HAP-1 (cell line): ENCODE results near the gene S100G.

ENCODE experiments used
- DNase-seq, 2 experiments: peaks; one replicate each; pipeline ENCODE4 v3.0.0-alpha.2; 2016 to 2020; ENCODE audit warnings: low spot score in 2 of 2
- H3K27me3 ChIP-seq: fragments of 250-450 bp; sonication (Bioruptor Pico); 2 replicates; pipeline ENCODE4 v1.5.1; 2020; ENCODE audit warnings: low read depth, mild to moderate bottlenecking, moderate library complexity
- H3K36me3 ChIP-seq: fragments of 250-450 bp; sonication (Bioruptor Pico); replicated peaks from 2 replicates; pipeline ENCODE4 v1.5.1; 2020; ENCODE audit warnings: mild to moderate bottlenecking
- H3K4me1 ChIP-seq: fragments of 250-450 bp; sonication (Bioruptor Pico); 2 replicates; pipeline ENCODE4 v1.5.1; 2020; ENCODE audit warnings: mild to moderate bottlenecking
- H3K4me3 ChIP-seq: fragments of 250-450 bp; sonication (Bioruptor Pico); 2 replicates; pipeline ENCODE4 v1.5.1; 2020; ENCODE audit warnings: mild to moderate bottlenecking, moderate library complexity
- H3K9me3 ChIP-seq: fragments of 250-450 bp; sonication (Bioruptor Pico); 2 replicates; pipeline ENCODE4 v1.5.1; 2020; ENCODE audit warnings: mild to moderate bottlenecking, moderate library complexity
- in situ Hi-C: fragments of 300-500 bp; cut with MboI; formaldehyde crosslinking; loops from 3 replicates; pipeline ENCODE4 v1.14.3; 2020; ENCODE audit warnings: low sequenced_read_pairs, inconsistent platforms, mixed read lengths

S100G gene

GRCh38 chrX:16629909-16630308, 20.0 kb upstream of the S100G start:
- DNase-seq, result no peak
- in situ Hi-C loops, result no loop called here
- Histone ChIP-seq H3K9me3 (no peaks in the 10 kb centered on the region), H3K27me3 (no peaks in the 10 kb centered on the region), H3K4me3 (no peak overlapping the region), H3K4me1 (peaks cover 11% of the 10 kb centered on the region), H3K36me3 (0 out of 2 replicates have a peak, but pooled peaks cover 3% of the 10 kb centered on the region)

GRCh38 chrX:16633754-16634153, 16.2 kb upstream of the S100G start:
- H3K36me3 ChIP-seq, result peaks cover 7% of the 10 kb centered on the region; the same call in 1 of the 2 replicates
- DNase-seq, result no peak
- H3K27me3 ChIP-seq, result no peaks in the 10 kb centered on the region
- H3K4me1 ChIP-seq, result peaks cover 11% of the 10 kb centered on the region
- H3K4me3 ChIP-seq, result no peak overlapping the region
- in situ Hi-C loops, result no loop called here
- H3K9me3 ChIP-seq, result no peaks in the 10 kb centered on the region

GRCh38 chrX:16635040-16635439, 14.9 kb upstream of the S100G start:
- H3K27me3 ChIP-seq, result no peaks in the 10 kb centered on the region
- H3K4me3 ChIP-seq, result no peak overlapping the region
- H3K36me3 ChIP-seq, result peaks cover 7% of the 10 kb centered on the region; the same call in 1 of the 2 replicates
- H3K4me1 ChIP-seq, result no peaks in the 10 kb centered on the region
- no peak for DNase-seq
- H3K9me3 ChIP-seq, result no peaks in the 10 kb centered on the region
- in situ Hi-C loops, result no loop called here

GRCh38 chrX:16635596-16635995, 14.4 kb upstream of the S100G start:
- Histone ChIP-seq H3K27me3 (no peaks in the 10 kb centered on the region), H3K9me3 (no peaks in the 10 kb centered on the region), H3K36me3 (peaks cover 9% of the 10 kb centered on the region; the same call in 1 of the 2 replicates), H3K4me3 (no peak overlapping the region), H3K4me1 (no peaks in the 10 kb centered on the region)
- DNase-seq, result no peak
- in situ Hi-C loops, result no loop called here

- Histone ChIP-seq H3K27me3 (no peaks in the 10 kb centered on the region), H3K9me3 (no peaks in the 10 kb centered on the region), H3K4me1 (no peaks in the 10 kb centered on the region; the same call in 1 of the 2 replicates), H3K4me3 (no peak overlapping the region), H3K36me3 (peaks cover 12% of the 10 kb centered on the region; the same call in 1 of the 2 replicates)
- in situ Hi-C loops, result no loop called here
- no peak for DNase-seq
Observed at GRCh38 chrX:16638533-16638932, 11.4 kb upstream of the S100G start.

GRCh38 chrX:16639966-16640365, 10.0 kb upstream of the S100G start:
- no peak for DNase-seq
- no peak overlapping the region for H3K4me3 ChIP-seq
- no peaks in the 10 kb centered on the region for H3K27me3 ChIP-seq
- no peaks in the 10 kb centered on the region for H3K9me3 ChIP-seq
- no peaks in the 10 kb centered on the region; the same call in 1 of the 2 replicates for H3K4me1 ChIP-seq
- H3K36me3 ChIP-seq, result peaks cover 10% of the 10 kb centered on the region; the same call in 1 of the 2 replicates
- in situ Hi-C loops, result no loop called here

- H3K36me3 ChIP-seq, result peaks cover 13% of the 10 kb centered on the region
- H3K9me3 ChIP-seq, result no peaks in the 10 kb centered on the region
- no peak overlapping the region for H3K4me3 ChIP-seq
- H3K27me3 ChIP-seq, result no peaks in the 10 kb centered on the region
- in situ Hi-C loops, result no loop called here
- no peak for DNase-seq
- H3K4me1 ChIP-seq, result no peaks in the 10 kb centered on the region; the same call in 1 of the 2 replicates
Observed at GRCh38 chrX:16640823-16641222, 9.1 kb upstream of the S100G start.

- Histone ChIP-seq H3K27me3 (no peaks in the 10 kb centered on the region), H3K4me3 (no peak overlapping the region), H3K9me3 (no peaks in the 10 kb centered on the region), H3K4me1 (no peaks in the 10 kb centered on the region; the same call in 1 of the 2 replicates), H3K36me3 (peaks cover 12% of the 10 kb centered on the region)
- DNase-seq, result no peak
- in situ Hi-C loops, result no loop called here
Observed at GRCh38 chrX:16643176-16643575, 6.8 kb upstream of the S100G start.

GRCh38 chrX:16646366-16647138, 3.4 kb upstream of the S100G start:
- Histone ChIP-seq H3K27me3 (no peaks in the 10 kb centered on the region), H3K36me3 (peaks cover 8% of the 10 kb centered on the region; the same call in 1 of the 2 replicates), H3K4me1 (no peaks in the 10 kb centered on the region; the same call in 1 of the 2 replicates), H3K9me3 (no peaks in the 10 kb centered on the region), H3K4me3 (no peak overlapping the region)
- in situ Hi-C loops, result no loop called here
- no peak for DNase-seq

- no peak overlapping the region for H3K4me3 ChIP-seq
- H3K27me3 ChIP-seq, result no peaks in the 10 kb centered on the region; the same call in 1 of the 2 replicates
- H3K36me3 ChIP-seq, result peaks cover 5% of the 10 kb centered on the region
- no peak for DNase-seq
- H3K9me3 ChIP-seq, result no peaks in the 10 kb centered on the region
- in situ Hi-C loops, result no loop called here
- H3K4me1 ChIP-seq, result peaks cover 7% of the 10 kb centered on the region
Observed at GRCh38 chrX:16651391-16652024, 1.6 kb downstream of the S100G start.

- in situ Hi-C loops, result no loop called here
- no peaks in the 10 kb centered on the region for H3K9me3 ChIP-seq
- DNase-seq, result no peak
- H3K4me3 ChIP-seq, result no peak overlapping the region
- H3K36me3 ChIP-seq, result peaks cover 8% of the 10 kb centered on the region
- H3K27me3 ChIP-seq, result no peaks in the 10 kb centered on the region; the same call in 1 of the 2 replicates
- H3K4me1 ChIP-seq, result peaks cover 7% of the 10 kb centered on the region
Observed at GRCh38 chrX:16653424-16653823, 3.5 kb downstream of the S100G start.

- no peaks in the 10 kb centered on the region; the same call in 1 of the 2 replicates for H3K27me3 ChIP-seq
- H3K4me1 ChIP-seq, result peaks cover 7% of the 10 kb centered on the region
- H3K9me3 ChIP-seq, result no peaks in the 10 kb centered on the region
- in situ Hi-C loops, result no loop called here
- peaks cover 12% of the 10 kb centered on the region for H3K36me3 ChIP-seq
- DNase-seq, result peak in 1 of 2 experiments; percentile 46
- no peak overlapping the region for H3K4me3 ChIP-seq
Observed at GRCh38 chrX:16654093-16654492, 4.1 kb downstream of the S100G start.

- Histone ChIP-seq H3K36me3 (peaks cover 12% of the 10 kb centered on the region), H3K4me1 (peaks cover 7% of the 10 kb centered on the region), H3K4me3 (no peak overlapping the region), H3K9me3 (no peaks in the 10 kb centered on the region), H3K27me3 (no peaks in the 10 kb centered on the region)
- no peak for DNase-seq
- in situ Hi-C loops, result no loop called here
Observed at GRCh38 chrX:16658284-16658683, 8.3 kb downstream of the S100G start.

GRCh38 chrX:16659321-16659720, 9.4 kb downstream of the S100G start:
- no peak overlapping the region for H3K4me3 ChIP-seq
- H3K36me3 ChIP-seq, result peaks cover 15% of the 10 kb centered on the region
- no peak for DNase-seq
- no peaks in the 10 kb centered on the region for H3K9me3 ChIP-seq
- in situ Hi-C loops, result no loop called here
- H3K4me1 ChIP-seq, result peaks cover 2% of the 10 kb centered on the region
- H3K27me3 ChIP-seq, result no peaks in the 10 kb centered on the region
